Activated CD4-positive, alpha-beta T cell treated with anti-CD3 and anti-CD28 coated beads for 4 hours (primary cell): ENCODE results near the gene KCNH8.
"Not testable (repeated sequence)": the region's sequence is repeated elsewhere in the genome, so short reads cannot be mapped to it uniquely, and the experiment has no call there.

Source experiments
- DNase-seq, 2 donors: peaks; one replicate each; pipeline ENCODE4 v3.0.0-alpha.2; 2020

KCNH8 gene

GRCh38 chr3:19183584-19183983 is 35.3 kb downstream of the KCNH8 start:
- no peak for DNase-seq

- no peak for DNase-seq
Measured at GRCh38 chr3:19190126-19190525, 41.8 kb downstream of the KCNH8 start.

- no peak for DNase-seq
Measured at GRCh38 chr3:19190602-19191001, 42.3 kb downstream of the KCNH8 start.

- no peak for DNase-seq
Measured at GRCh38 chr3:19199131-19199530, 50.8 kb downstream of the KCNH8 start.

- DNase-seq: no peak
Measured at GRCh38 chr3:19202303-19202702, 54.0 kb downstream of the KCNH8 start.

- no peak for DNase-seq
Measured at GRCh38 chr3:19202754-19203153, 54.4 kb downstream of the KCNH8 start.

- no peak for DNase-seq
Measured at GRCh38 chr3:19206540-19206939, 58.2 kb downstream of the KCNH8 start.

GRCh38 chr3:19213603-19214220 is 65.4 kb downstream of the KCNH8 start:
- no peak for DNase-seq

- DNase-seq: no peak
Measured at GRCh38 chr3:19215427-19215826, 67.1 kb downstream of the KCNH8 start.

- DNase-seq: no peak
Measured at GRCh38 chr3:19216669-19217337, 68.5 kb downstream of the KCNH8 start.

- no peak for DNase-seq
Measured at GRCh38 chr3:19220311-19220710, 72.0 kb downstream of the KCNH8 start.

- DNase-seq: no peak
Measured at GRCh38 chr3:19221081-19221480, 72.8 kb downstream of the KCNH8 start.

GRCh38 chr3:19226479-19226878 is 78.2 kb downstream of the KCNH8 start:
- DNase-seq: no peak

GRCh38 chr3:19228167-19228566 is 79.9 kb downstream of the KCNH8 start:
- no peak for DNase-seq

- DNase-seq: no peak
Measured at GRCh38 chr3:19229086-19229485, 80.8 kb downstream of the KCNH8 start.

GRCh38 chr3:19229881-19230280 is 81.6 kb downstream of the KCNH8 start:
- DNase-seq: not testable (repeated sequence)

- no peak for DNase-seq
Measured at GRCh38 chr3:19231792-19232461, 83.6 kb downstream of the KCNH8 start.

- no peak for DNase-seq
Measured at GRCh38 chr3:19232566-19232965, 84.3 kb downstream of the KCNH8 start.

- DNase-seq: not testable (repeated sequence)
Measured at GRCh38 chr3:19233882-19234784, 85.8 kb downstream of the KCNH8 start.

- DNase-seq: no peak
Measured at GRCh38 chr3:19248143-19248542, 99.8 kb downstream of the KCNH8 start.

GRCh38 chr3:19248767-19249166 is 100.5 kb downstream of the KCNH8 start:
- no peak for DNase-seq

- no peak for DNase-seq
Measured at GRCh38 chr3:19250959-19251610, 102.8 kb downstream of the KCNH8 start.

- no peak for DNase-seq
Measured at GRCh38 chr3:19254189-19254588, 105.9 kb downstream of the KCNH8 start.
